Measurements from ENCODE around the gene PLCB1. TPM values are rescaled to one million over a fixed set of nuclear protein-coding genes. Genes with fewer than 3 reads are reported as not detected.
A peak's percentile ranks its signal among the peaks of the same experiment; 100 is the strongest.

The PLCB1 gene
- total and polyA plus RNA-seq, 2 of the 4 experiments (the other 2 are of a cell fraction), result 5.6 to 16.1 TPM

DNA sequence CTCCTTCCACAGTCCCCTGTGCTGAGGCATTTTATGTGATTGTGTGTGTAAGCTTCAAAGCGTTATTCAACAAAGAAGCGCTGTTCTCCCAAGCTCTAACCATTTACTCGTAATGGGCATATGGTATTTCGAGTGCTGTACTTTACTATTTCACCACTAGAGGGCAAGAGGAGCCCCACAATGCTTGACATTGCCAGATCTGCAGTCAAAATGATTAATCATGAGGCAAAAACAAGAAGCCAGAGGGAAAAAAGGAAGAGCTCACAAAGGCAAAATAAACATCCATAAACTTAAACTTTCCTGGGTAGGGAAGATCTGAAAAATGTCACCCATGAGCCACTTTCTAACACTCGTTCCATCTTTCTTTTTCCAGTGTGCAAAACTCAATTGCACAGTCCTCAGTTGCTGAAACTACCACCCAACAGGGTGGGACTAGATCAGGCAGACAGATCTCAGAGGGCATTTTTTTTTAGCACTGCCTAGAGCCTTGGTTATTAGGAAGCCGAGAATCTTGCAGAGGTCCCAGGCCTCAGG lies 721.8 kb downstream of the PLCB1 start (continued):
- TF ChIP-seq SMC3 (IDR thresholded peaks at IDR 0.05; ENCODE audit: low read depth, low read length) (peak; percentile 85), CEBPB (IDR thresholded peaks at IDR 0.05; ENCODE audit: low read depth, low read length) (no peak)

DNA sequence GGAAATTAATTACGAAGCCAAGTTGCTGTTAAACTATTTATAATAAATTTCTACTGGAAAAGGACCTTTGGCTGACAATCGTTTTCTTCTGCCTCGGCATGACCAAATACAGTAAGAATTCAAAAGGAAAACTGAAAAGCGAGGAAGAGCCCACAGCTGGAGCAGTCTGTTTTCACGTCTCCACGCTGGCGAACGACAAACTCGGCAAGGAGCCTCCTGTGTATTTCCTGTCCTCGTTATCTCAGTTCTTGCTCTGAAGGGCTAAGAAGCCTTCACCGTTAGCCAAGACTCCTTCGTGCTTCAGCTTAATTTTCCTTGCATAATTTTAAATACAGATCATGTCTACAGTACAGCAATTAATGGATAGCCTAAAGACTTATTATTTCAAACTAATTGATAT lies 722.5 kb downstream of the PLCB1 start:
- BruUV-seq (replicated peaks), result no TSS peak
- ChIA-PET CTCF (interaction anchor here (0.9 to 1.9 kb wide), 8 partner anchors 25 to 538 kb away, joined by 3 to 4 read pairs (median 3); no protein-coding TSS in a partner anchor), POLR2A (ENCODE audit: unreplicated experiment) (no interaction called here)
- Histone ChIP-seq H3K56ac (ENCODE audit: extremely low read depth, insufficient read depth, low read length) (peak overlapping the region; percentile 78), H2AK5ac (ENCODE audit: low read depth, low read length) (peak overlapping the region; percentile 69; the same call in 1 of the 2 replicates), H2AFZ (replicated peaks; ENCODE audit: low read length, poor library complexity) (peak overlapping the region; percentile 9), H4K5ac (ENCODE audit: low read depth, low read length) (peak overlapping the region; percentile 88; the same call in 1 of the 2 replicates), H3K14ac (replicated peaks; ENCODE audit: low read depth, low read length) (peak overlapping the region; percentile 78), H2BK15ac (ENCODE audit: low read depth, low read length) (peak overlapping the region; percentile 29; the same call in 1 of the 3 replicates), H3K4ac (ENCODE audit: low read depth, low read length) (peak overlapping the region; percentile 85), H3K27me3 (ENCODE audit: control insufficient read depth, insufficient read depth, low read length) (no peaks in the 10 kb centered on the region), H3K4me3 (ENCODE audit: insufficient read depth, low read depth, low read length) (peak overlapping the region; percentile 22; the same call in 1 of the 2 replicates), H3K36me3 (ENCODE audit: control insufficient read depth, insufficient read depth, low read length) (no peaks in the 10 kb centered on the region), H2AK9ac (replicated peaks; ENCODE audit: low read depth, low read length, poor library complexity) (no peak overlapping the region), H4K20me1 (ENCODE audit: insufficient read depth, low read length) (no peaks in the 10 kb centered on the region), H3K9ac (ENCODE audit: low read depth, low read length) (peak overlapping the region; percentile 56; the same call in 1 of the 2 replicates), H2BK120ac (ENCODE audit: low read depth, low read length) (peak overlapping the region; percentile 87), H2BK20ac (ENCODE audit: low read depth, low read length) (peak overlapping the region; percentile 90), H3K9me3 (ENCODE audit: control insufficient read depth, insufficient read depth, low read length) (no peaks in the 10 kb centered on the region), H3K18ac (ENCODE audit: low read depth, low read length) (peak overlapping the region; percentile 90), H3K9me1 (ENCODE audit: insufficient read depth, low read length) (peaks cover 2% of the 10 kb centered on the region; the same call in 1 of the 2 replicates), H3K79me1 (ENCODE audit: low read depth in 1 of 2, low read length in 2 of 2) (peaks cover 0 to 6% of the 10 kb centered on the region in 2 experiments; a peak in 1 of 4 replicates), H4K8ac (ENCODE audit: low read depth in 2 of 2, low read length in 2 of 2) (peak overlapping the region; percentile 24 to 78), H3K4me2 (ENCODE audit: low read depth, low read length) (peak overlapping the region; percentile 84), H4K91ac (ENCODE audit: insufficient read depth, low read depth, low read length) (peak overlapping the region; percentile 71; the same call in 1 of the 2 replicates), H3K23ac (ENCODE audit: low read depth, low read length) (peak overlapping the region; percentile 69), H2BK5ac (ENCODE audit: low read depth, low read length, poor library complexity, severe bottlenecking) (peak overlapping the region; percentile 88), H3K27ac (ENCODE audit: insufficient read depth, low read length) (peak overlapping the region; percentile 88), H3K4me1 (ENCODE audit: control insufficient read depth, insufficient read depth, low read length) (peaks cover 18% of the 10 kb centered on the region)
- in situ Hi-C loops (cut with MboI; ENCODE audit: low sequenced_read_pairs) (loop anchor here (10.0 kb wide), 1 partner anchor 510 kb away; no protein-coding TSS in a partner anchor), intact Hi-C loops (cut with micrococcal nuclease) (loop anchor here (1.0 to 5.0 kb wide), 7 partner anchors 62 to 504 kb away; no protein-coding TSS in a partner anchor), dilution Hi-C loops (cut with HindIII; ENCODE audit: low sequenced_read_pairs, unreplicated experiment) (no loop called here)
- ATAC-seq (ENCODE audit: low read depth) (peak; percentile 59), DNase-seq (peak; percentile 83)
- WGBS, 2 experiments (ENCODE audit: extremely low coverage in 2 of 2, insufficient read length in 1 of 2), result 0% methylated on average over 3 of the region's 12 CpGs; no CpG with 5 or more reads in 1 of the 2 experiments
- TF ChIP-seq, protein P1, sequence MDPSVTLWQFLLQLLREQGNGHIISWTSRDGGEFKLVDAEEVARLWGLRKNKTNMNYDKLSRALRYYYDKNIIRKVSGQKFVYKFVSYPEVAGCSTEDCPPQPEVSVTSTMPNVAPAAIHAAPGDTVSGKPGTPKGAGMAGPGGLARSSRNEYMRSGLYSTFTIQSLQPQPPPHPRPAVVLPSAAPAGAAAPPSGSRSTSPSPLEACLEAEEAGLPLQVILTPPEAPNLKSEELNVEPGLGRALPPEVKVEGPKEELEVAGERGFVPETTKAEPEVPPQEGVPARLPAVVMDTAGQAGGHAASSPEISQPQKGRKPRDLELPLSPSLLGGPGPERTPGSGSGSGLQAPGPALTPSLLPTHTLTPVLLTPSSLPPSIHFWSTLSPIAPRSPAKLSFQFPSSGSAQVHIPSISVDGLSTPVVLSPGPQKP (IDR thresholded peaks at IDR 0.05; ENCODE audit: borderline replicate concordance, low read depth, low read length), result no peak
- TF ChIP-seq FOS (IDR thresholded peaks at IDR 0.05; ENCODE audit: low read depth, low read length) (no peak), RAD21 (IDR thresholded peaks at IDR 0.05; ENCODE audit: low read length) (peak; percentile 20; the same call in 1 of the 2 replicates), BHLHE40 (IDR thresholded peaks at IDR 0.05; ENCODE audit: low read depth, low read length) (no peak), RCOR1 (IDR thresholded peaks at IDR 0.05; ENCODE audit: insufficient replicate concordance, low read length) (no peak), MXI1 (IDR thresholded peaks at IDR 0.05; ENCODE audit: borderline replicate concordance, low read depth, low read length) (no peak)
